Renal pelvis (tissue), 4 donors: ENCODE results near the gene ROMO1. TPM values are rescaled to one million over a fixed set of nuclear protein-coding genes. Genes with fewer than 3 reads are reported as not detected.
"Not testable (repeated sequence)": the region's sequence is repeated elsewhere in the genome, so short reads cannot be mapped to it uniquely, and the experiment has no call there.

ENCODE experiments used
- DNase-seq: peaks from one replicate; pipeline ENCODE4 v3.0.0-alpha.2; 2013
- polyA plus RNA-seq, 3 donors: library from polyadenylated mRNA; unstranded; fragments of 120-200 nt; gene quantifications; one replicate each; pipeline ENCODE4 v1.2.1, GENCODE V29; 2013; ENCODE audit not compliant: insufficient read length in 3 of 3

ROMO1 gene
- polyA plus RNA-seq, 3 donors = 76.5 to 100 (median 91.1) TPM

GRCh38 chr20:35702824-35703695, 3.9 kb downstream of the ROMO1 start:
- no peak for DNase-seq

- no peak for DNase-seq
Measured at GRCh38 chr20:35704514-35705261, 5.5 kb downstream of the ROMO1 start.

GRCh38 chr20:35705894-35706293, 6.7 kb downstream of the ROMO1 start:
- DNase-seq = not testable (repeated sequence)

- DNase-seq = not testable (repeated sequence)
Measured at GRCh38 chr20:35706591-35707529, 7.7 kb downstream of the ROMO1 start.

GRCh38 chr20:35708502-35708901, 9.3 kb downstream of the ROMO1 start:
- DNase-seq = no peak

- no peak for DNase-seq
Measured at GRCh38 chr20:35709259-35709658, 10.1 kb downstream of the ROMO1 start.

- no peak for DNase-seq
Measured at GRCh38 chr20:35710039-35710438, 10.8 kb downstream of the ROMO1 start.

GRCh38 chr20:35710884-35711587, 11.8 kb downstream of the ROMO1 start:
- no peak for DNase-seq

GRCh38 chr20:35711588-35712209, 12.5 kb downstream of the ROMO1 start:
- no peak for DNase-seq

- DNase-seq = not testable (repeated sequence)
Measured at GRCh38 chr20:35713120-35713519, 13.9 kb downstream of the ROMO1 start.

- no peak for DNase-seq
Measured at GRCh38 chr20:35714127-35714526, 14.9 kb downstream of the ROMO1 start.

GRCh38 chr20:35715652-35716051, 16.4 kb downstream of the ROMO1 start:
- DNase-seq = no peak

- no peak for DNase-seq
Measured at GRCh38 chr20:35716330-35716729, 17.1 kb downstream of the ROMO1 start.

- not testable (repeated sequence) for DNase-seq
Measured at GRCh38 chr20:35718321-35718720, 19.1 kb downstream of the ROMO1 start.

GRCh38 chr20:35718972-35719635, 19.9 kb downstream of the ROMO1 start:
- no peak for DNase-seq

GRCh38 chr20:35719717-35720116, 20.5 kb downstream of the ROMO1 start:
- no peak for DNase-seq

GRCh38 chr20:35720165-35721123, 21.2 kb downstream of the ROMO1 start:
- DNase-seq = no peak

GRCh38 chr20:35721219-35721618, 22.0 kb downstream of the ROMO1 start:
- no peak for DNase-seq

- no peak for DNase-seq
Measured at GRCh38 chr20:35721621-35722020, 22.4 kb downstream of the ROMO1 start.
